ENCODE measurements around the gene MRPS25.

DNA sequence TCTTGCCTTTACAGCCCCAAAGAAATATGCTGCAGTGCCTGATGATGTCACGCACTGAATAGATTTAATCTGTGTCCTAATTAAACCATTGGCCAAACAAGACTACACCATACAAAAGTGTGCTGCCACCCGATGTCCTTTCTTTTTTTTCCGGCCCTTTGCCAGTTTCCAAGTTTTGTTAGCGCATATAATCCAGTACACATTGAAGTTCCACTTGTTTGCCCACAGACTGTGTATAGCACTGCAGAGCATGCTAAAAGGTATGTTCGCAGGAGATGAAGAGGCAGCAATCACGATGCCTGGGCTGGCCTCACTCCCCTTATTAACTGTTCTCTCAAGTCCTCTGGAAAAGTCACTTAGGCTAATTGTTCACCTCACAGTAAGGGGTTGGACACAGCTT is 26.8 kb downstream of the MRPS25 start:
- TF ChIP-seq, protein P1, sequence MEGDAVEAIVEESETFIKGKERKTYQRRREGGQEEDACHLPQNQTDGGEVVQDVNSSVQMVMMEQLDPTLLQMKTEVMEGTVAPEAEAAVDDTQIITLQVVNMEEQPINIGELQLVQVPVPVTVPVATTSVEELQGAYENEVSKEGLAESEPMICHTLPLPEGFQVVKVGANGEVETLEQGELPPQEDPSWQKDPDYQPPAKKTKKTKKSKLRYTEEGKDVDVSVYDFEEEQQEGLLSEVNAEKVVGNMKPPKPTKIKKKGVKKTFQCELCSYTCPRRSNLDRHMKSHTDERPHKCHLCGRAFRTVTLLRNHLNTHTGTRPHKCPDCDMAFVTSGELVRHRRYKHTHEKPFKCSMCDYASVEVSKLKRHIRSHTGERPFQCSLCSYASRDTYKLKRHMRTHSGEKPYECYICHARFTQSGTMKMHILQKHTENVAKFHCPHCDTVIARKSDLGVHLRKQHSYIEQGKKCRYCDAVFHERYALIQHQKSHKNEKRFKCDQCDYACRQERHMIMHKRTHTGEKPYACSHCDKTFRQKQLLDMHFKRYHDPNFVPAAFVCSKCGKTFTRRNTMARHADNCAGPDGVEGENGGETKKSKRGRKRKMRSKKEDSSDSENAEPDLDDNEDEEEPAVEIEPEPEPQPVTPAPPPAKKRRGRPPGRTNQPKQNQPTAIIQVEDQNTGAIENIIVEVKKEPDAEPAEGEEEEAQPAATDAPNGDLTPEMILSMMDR (IDR thresholded peaks at IDR 0.05) = no peak
- no peak for TF ChIP-seq POLR2AphosphoS5 (IDR thresholded peaks at IDR 0.05)
